ENCODE measurements around the gene ARID3A.
"Not testable (repeated sequence)": the region's sequence is repeated elsewhere in the genome, so short reads cannot be mapped to it uniquely, and the experiment has no call there.

Gene ARID3A

GRCh38 chr19:948842-949496 lies 23.1 kb downstream of the ARID3A start:
- no peak for DNase-seq

DNA sequence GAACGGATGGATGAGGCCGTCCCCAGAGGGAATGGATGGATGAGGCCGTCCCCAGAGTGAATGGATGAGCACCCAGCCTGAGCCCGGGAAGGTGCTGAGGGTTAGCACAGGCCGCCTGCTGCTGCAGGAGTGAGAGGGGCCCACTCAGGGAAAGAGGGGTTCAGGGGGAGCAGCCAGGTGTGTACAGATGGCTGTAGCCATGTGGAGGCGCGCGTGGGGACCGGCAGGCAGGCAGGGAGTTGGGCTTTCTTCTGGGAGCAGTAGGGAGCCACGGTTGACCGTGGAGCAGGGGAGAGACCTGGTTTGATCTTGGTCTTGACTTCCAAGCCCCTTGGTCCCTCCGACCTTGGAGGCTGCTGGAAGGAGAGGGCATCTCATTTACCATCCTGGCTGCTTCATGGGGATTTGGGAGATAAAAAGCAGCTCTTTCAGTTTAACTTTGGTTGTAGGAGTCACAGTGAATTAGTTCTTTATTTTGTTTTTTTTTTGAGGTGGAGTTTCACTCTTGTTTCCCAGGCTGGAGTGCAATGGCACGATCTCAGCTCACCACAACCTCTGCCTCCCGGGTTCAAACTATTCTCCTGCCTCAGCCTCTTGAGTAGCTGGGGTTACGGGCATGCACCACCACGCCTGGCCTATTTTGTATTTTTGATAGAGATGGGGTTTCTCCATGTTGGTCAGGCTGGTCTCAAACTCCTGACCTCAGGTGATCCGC lies 24.7 kb downstream of the ARID3A start:
- no peak for DNase-seq

DNA sequence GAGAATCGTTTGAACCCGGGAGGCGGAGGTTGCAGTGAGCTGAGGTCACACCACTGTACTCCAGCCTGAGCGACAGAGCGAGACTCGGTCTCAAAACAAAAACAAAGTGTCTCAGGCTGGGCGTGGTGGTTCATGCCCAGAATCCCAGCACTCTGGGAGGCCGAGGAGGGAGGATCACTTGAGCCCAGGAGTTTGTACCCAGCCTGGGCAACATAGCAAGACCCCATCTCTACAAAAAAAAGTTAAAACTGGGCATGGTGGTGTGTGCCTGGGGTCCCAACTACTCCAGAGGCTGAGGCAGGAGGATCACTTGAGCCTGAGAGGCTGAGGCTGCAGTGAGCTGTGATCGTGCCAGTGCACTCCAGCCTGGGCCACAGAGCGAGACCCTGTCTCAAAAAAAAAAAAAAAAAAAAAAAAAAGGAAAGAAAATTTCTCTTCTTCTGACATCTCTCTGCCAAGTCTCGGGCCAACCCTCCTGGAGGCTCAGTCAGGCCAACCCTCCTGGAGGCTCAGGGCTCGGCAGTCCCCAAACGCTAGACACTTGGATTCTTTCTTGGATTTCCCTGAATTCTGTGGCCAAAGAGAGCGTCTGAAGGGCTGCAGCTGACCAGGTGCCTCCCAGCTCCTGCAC lies 26.3 kb downstream of the ARID3A start:
- no peak for DNase-seq

DNA sequence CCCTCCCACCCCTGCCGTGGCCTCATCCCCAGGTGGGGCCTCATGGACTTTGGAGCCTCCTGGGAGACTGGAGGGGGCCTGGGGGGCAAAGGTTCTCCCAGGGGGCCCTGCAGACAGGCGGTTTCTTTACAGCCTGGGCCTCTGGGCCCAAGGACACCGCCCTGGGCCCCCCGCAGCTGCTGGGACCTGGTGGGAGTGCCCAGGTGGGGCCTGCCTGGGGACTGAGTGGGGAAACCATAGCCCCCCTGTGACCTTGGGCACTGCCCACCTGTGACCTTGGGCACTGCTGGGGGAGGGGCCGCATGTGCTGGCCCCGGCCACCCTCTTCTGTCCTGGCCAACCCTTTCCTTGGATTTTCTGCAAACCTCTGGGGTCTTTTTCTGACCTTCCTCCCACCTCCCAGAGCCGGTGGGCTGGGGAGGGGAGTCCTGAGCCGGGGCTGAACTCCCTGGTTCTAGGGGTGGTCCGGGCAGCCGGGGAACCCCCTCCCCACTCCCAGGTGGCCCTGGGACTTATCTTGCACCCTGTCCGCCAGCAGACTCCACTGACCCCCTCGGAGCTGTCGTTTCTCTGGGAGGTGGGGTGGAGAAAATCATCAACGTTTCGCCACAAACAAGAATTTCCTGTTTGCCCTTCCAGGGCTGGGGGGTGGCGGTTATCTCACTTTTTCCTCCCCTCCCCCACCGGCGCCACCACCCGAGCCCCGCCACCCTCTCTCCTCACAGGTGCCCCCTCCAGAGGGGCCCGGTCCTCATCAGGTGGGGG lies 27.0 kb downstream of the ARID3A start:
- no peak for DNase-seq

DNA sequence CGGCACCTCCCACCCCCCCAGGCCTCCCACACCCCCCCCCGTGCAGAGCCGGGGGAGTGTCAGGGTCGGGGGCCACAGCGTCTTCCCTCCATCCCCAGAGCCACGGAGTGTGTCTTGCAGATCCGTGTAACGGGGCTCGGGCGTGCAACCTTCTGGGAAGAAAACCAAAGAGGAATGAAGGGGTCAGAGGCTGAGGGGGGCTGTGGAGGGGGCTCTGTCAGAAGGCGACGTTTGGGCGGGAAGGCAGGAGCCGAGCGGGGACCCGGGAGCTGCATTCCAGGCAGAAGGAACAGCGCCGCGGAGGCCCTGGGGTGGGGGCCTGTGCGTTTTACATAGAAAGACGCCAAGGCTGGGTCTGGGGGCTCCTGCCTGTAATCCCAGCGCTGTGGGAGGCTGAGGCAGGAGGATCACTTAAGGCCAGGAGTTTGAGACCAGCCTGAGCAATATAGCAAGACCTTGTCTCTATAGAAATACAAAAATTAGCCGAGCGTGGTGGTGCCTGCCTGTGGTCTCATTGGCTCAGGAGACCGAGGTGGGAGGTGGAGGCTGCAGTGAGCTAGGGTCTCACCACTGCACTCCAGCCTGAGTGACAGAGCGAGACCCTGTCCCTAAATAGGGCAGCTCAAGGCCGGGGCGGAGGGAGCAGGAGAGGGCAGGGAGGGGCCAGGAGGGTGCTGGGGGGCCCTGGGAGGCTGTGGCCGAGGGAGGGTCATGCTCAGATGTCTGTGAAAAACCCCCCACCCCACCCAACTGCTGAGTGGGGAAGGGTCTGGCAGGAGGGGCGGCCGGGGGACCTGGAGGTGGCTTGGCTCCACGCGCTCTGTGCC lies 27.8 kb downstream of the ARID3A start:
- no peak for DNase-seq

GRCh38 chr19:954272-954671 lies 28.4 kb downstream of the ARID3A start:
- no peak for DNase-seq

DNA sequence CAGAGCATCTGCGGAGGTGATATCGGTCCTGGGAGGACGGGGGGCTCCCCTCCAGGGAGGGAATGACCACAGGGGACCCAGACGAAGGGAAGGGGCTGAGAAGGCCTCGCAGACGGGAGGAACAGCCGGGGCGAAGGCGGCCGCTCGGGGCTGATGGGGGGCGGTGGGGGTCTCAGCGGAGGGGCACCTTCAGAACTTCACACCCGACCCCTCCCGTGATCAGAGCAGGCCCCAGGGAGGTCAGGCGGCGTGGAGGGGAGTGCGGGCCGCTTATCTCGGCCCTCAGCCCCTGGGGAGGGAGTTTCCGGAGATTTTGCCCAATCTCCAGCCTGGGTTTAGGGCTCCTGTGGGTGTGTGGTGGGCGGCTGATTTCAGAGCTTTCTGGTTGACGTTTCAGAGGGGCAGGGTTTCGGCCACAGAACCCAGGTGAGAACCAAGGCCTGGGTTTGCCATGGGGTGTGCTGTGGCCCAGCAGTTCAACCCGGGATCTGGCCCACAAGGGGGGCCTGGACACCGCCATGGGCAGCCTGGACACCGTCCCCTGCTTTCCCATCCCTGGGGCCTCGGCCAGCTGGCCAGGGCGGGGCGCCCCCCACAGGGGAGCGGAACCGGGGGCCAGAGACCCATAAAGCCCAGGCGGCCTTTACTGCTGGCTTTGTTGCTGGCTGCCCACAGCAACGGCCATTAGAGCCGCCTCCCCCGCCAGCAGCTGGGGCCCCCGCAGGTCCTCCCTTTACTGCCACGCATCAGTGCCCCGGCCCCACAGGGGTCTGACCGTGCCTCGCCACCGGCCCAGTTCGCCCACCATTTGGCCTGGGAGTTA lies 29.0 kb downstream of the ARID3A start:
- no peak for DNase-seq

GRCh38 chr19:955803-956765 lies 30.2 kb downstream of the ARID3A start:
- DNase-seq: no peak

- no peak for DNase-seq
These were observed 31.1 kb downstream of the ARID3A start for GRCh38 chr19:956766-957440.

- not testable (repeated sequence) for DNase-seq
These were observed 31.7 kb downstream of the ARID3A start for GRCh38 chr19:957578-957977.

- no peak for DNase-seq
These were observed 33.4 kb downstream of the ARID3A start for GRCh38 chr19:958967-959855.

- DNase-seq: no peak
These were observed 34.2 kb downstream of the ARID3A start for GRCh38 chr19:960020-960419.

GRCh38 chr19:960601-960938 lies 34.7 kb downstream of the ARID3A start:
- no peak for DNase-seq

DNA sequence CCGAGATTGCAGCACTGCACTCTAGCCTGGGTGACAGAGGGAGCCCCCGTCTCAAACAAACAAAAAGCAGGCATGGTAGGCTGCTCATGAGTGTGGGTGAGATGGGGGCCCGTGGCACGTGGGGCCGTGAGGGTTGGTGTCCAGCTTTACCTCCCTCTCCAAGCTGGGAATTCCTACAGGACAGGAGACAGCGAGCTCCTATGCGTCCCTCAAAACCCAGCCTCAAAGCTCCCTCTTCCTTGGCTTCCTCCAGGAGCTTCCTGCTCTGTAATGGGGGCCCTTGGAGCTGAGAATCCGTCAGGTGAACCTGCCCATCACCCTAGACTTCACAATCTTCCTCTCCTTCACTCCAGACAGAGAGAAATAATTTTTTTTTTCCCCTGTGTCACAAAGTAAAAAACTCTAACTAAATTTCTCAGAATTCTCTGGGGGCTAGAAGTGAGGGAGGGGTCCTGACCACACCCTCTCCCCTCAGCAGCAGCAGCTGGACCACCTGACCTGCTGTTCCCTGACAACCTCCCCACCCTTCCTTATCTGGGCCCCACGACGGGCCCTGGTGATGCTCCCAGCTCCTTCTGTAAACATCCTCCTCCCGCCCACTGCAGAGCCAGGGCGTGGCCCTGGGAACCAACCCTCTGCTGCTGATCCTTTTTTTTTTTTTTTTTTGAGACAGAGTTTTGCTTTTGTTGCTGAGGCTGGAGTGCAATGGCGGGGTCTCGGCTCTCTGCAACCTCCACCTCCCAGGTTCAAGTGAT lies 36.2 kb downstream of the ARID3A start:
- DNase-seq: no peak

- no peak for DNase-seq
These were observed 37.0 kb downstream of the ARID3A start for GRCh38 chr19:962683-963400.

- DNase-seq: no peak
These were observed 37.7 kb downstream of the ARID3A start for GRCh38 chr19:963486-963951.

DNA sequence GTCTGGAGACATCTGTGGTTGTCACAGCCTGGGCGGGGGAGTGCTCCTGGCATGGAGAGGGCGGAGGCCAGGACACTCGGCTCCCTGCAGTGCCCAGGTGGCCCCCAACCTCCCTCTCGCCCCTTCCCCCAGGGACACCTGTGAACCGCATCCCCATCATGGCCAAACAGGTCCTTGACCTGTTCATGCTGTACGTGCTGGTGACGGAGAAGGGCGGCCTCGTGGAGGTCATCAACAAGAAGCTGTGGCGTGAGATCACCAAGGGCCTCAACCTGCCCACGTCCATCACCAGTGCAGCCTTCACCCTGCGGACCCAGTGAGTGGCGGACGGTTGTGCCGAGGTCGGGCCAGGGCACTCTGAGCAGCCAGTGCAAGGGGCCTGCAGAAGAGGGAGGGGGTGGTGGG lies 38.3 kb downstream of the ARID3A start:
- DNase-seq: no peak
